HEK293 (cell line): ENCODE results near the gene AKIRIN1.
"Not testable (repeated sequence)": the region's sequence is repeated elsewhere in the genome, so short reads cannot be mapped to it uniquely, and the experiment has no call there.

ENCODE experiments used
- CTCF ChIA-PET: fragments of 350-600 bp; formaldehyde crosslinking; extraction: SDS; loops from one replicate; lab custom pipeline; 2021; ENCODE audit warnings: antibody characterized with exemption; lab: Yijun Ruan, JAX
- POLR2A ChIA-PET: fragments of 300-600 bp; formaldehyde crosslinking; extraction: SDS; loops from one replicate; lab custom pipeline; 2020; ENCODE audit warnings: antibody characterized with exemption, inconsistent platforms; lab: Yijun Ruan, JAX
- H3K27ac ChIP-seq: fragments of 200-500 bp; sonication (Bioruptor generic); 2 replicates; pipeline ENCODE4 v1.5.1; 2014; ENCODE audit warnings: low read depth, low read length, control low read depth, inconsistent platforms; ENCODE audit errors: extremely low read depth
- H3K36me3 ChIP-seq, 2 experiments: fragments of 200-500 bp in 1 of 2; sonication (Bioruptor generic) in 1 of 2; 1 replicate in 1 of 2; 2 replicates in 1 of 2; pipeline ENCODE4 v1.5.1; 2014 to 2017; ENCODE audit warnings: inconsistent platforms in 2 of 2, low read length in 2 of 2; ENCODE audit not compliant: control insufficient read depth in 2 of 2, insufficient read depth in 1 of 2
- H3K4me1 ChIP-seq: fragments of 200-500 bp; sonication (Bioruptor generic); 2 replicates; pipeline ENCODE4 v1.5.1; 2014; ENCODE audit warnings: mild to moderate bottlenecking, low read length, inconsistent platforms; ENCODE audit not compliant: control insufficient read depth, insufficient read depth
- H3K4me3 ChIP-seq: 2 replicates; pipeline ENCODE4 v1.5.1; 2011; ENCODE audit warnings: low read depth, mild to moderate bottlenecking, control low read depth, low read length, moderate library complexity
- H3K9me3 ChIP-seq: fragments of 200-500 bp; sonication (Bioruptor generic); 2 replicates; pipeline ENCODE4 v1.5.1; 2014; ENCODE audit warnings: low read depth, low read length, inconsistent platforms; ENCODE audit not compliant: control insufficient read depth, insufficient read depth
- BCL11B ChIP-seq: fragments of 450-650 bp; formaldehyde crosslinking; IDR thresholded peaks from 2 replicates; pipeline ENCODE4 v1.5.1; 2016; ENCODE audit warnings: low read depth, missing biosample characterization, missing genetic modification characterization
- HIC1 ChIP-seq: fragments of 450-650 bp; formaldehyde crosslinking; IDR thresholded peaks from 2 replicates; pipeline ENCODE4 v1.5.1; 2016; ENCODE audit warnings: missing biosample characterization, missing genetic modification characterization
- HOXD13 ChIP-seq: sonication (generic); formaldehyde crosslinking; IDR thresholded peaks from 2 replicates; pipeline ENCODE4 v1.8.0; 2022; ENCODE audit warnings: missing genetic modification reagents, borderline replicate concordance
- YY2 ChIP-seq: fragments of 450-650 bp; formaldehyde crosslinking; IDR thresholded peaks from 2 replicates; pipeline ENCODE4 v1.5.1; 2016; ENCODE audit warnings: missing biosample characterization, missing genetic modification characterization
- ZBTB20 ChIP-seq: fragments of 450-650 bp; formaldehyde crosslinking; IDR thresholded peaks from 2 replicates; pipeline ENCODE4 v1.5.1; 2016; ENCODE audit warnings: missing biosample characterization, missing genetic modification characterization
- ZBTB21 ChIP-seq: fragments of 450-650 bp; formaldehyde crosslinking; IDR thresholded peaks from 2 replicates; pipeline ENCODE4 v1.5.1; 2017; ENCODE audit warnings: missing biosample characterization, missing genetic modification characterization
- ZBTB26 ChIP-seq: fragments of 450-650 bp; formaldehyde crosslinking; optimal IDR thresholded peaks from 2 replicates; pipeline ENCODE3; 2016; ENCODE audit warnings: missing biosample characterization, mild to moderate bottlenecking, missing genetic modification characterization
- ZNF169 ChIP-seq: fragments of 450-650 bp; formaldehyde crosslinking; IDR thresholded peaks from 2 replicates; pipeline ENCODE4 v1.5.1; 2016; ENCODE audit warnings: missing biosample characterization, missing genetic modification characterization
- ZNF214 ChIP-seq: fragments of 450-650 bp; formaldehyde crosslinking; IDR thresholded peaks from 2 replicates; pipeline ENCODE4 v1.5.1; 2017; ENCODE audit warnings: missing biosample characterization, mild to moderate bottlenecking, missing genetic modification characterization, borderline replicate concordance
- ZNF23 ChIP-seq: fragments of 450-650 bp; formaldehyde crosslinking; IDR thresholded peaks from 2 replicates; pipeline ENCODE4 v1.5.1; 2016; ENCODE audit warnings: missing biosample characterization, missing genetic modification characterization, borderline replicate concordance
- ZNF416 ChIP-seq: fragments of 450-650 bp; formaldehyde crosslinking; IDR thresholded peaks from 2 replicates; pipeline ENCODE4 v1.5.1; 2016; ENCODE audit warnings: missing biosample characterization, missing genetic modification characterization
- ZNF426 ChIP-seq: fragments of 450-650 bp; formaldehyde crosslinking; IDR thresholded peaks from 2 replicates; pipeline ENCODE4 v1.5.1; 2017; ENCODE audit warnings: missing biosample characterization, missing genetic modification characterization, mild to moderate bottlenecking, inconsistent platforms, moderate library complexity
- ZNF433 ChIP-seq: fragments of 450-650 bp; formaldehyde crosslinking; IDR thresholded peaks from 2 replicates; pipeline ENCODE4 v1.5.1; 2016; ENCODE audit warnings: missing biosample characterization, missing genetic modification characterization, low read depth
- ZNF48 ChIP-seq: fragments of 450-650 bp; formaldehyde crosslinking; IDR thresholded peaks from 2 replicates; pipeline ENCODE4 v1.5.1; 2016; ENCODE audit warnings: missing biosample characterization, missing genetic modification characterization
- ZNF623 ChIP-seq: fragments of 450-650 bp; formaldehyde crosslinking; IDR thresholded peaks from 2 replicates; pipeline ENCODE4 v1.5.1; 2016; ENCODE audit warnings: missing biosample characterization, missing genetic modification characterization
- ZNF837 ChIP-seq: fragments of 450-650 bp; formaldehyde crosslinking; IDR thresholded peaks from 2 replicates; pipeline ENCODE4 v1.5.1; 2016; ENCODE audit warnings: missing biosample characterization, missing genetic modification characterization
- ZSCAN18 ChIP-seq: fragments of 450-650 bp; formaldehyde crosslinking; IDR thresholded peaks from 2 replicates; pipeline ENCODE4 v1.5.1; 2016; ENCODE audit warnings: missing biosample characterization, missing genetic modification characterization

AKIRIN1 gene

GRCh38 chr1:39051956-39052355, 60.9 kb downstream of the AKIRIN1 start:
- H3K9me3 ChIP-seq = no peaks in the 10 kb centered on the region
- H3K36me3 ChIP-seq = no peaks in the 10 kb centered on the region
- ChIA-PET CTCF (interaction anchor here (0.7 kb wide), 2 partner anchors 109 to 618 kb away, joined by 3 read pairs; no protein-coding TSS in a partner anchor), POLR2A (interaction anchor here (0.6 kb wide), 1 partner anchor 194 kb away, joined by 4 read pairs; no protein-coding TSS in a partner anchor)
- TF ChIP-seq ZBTB20 = no peak
- TF ChIP-seq HIC1 (tag by site-specific recombination) = no peak
- no peak for TF ChIP-seq BCL11B (tag by site-specific recombination)
- no peak for TF ChIP-seq ZNF426 (tag by site-specific recombination)
- TF ChIP-seq YY2 (tag by site-specific recombination) = no peak
- TF ChIP-seq ZBTB21 (tag by site-specific recombination) = no peak
- TF ChIP-seq ZNF48 (tag by site-specific recombination) = no peak
- no peak for TF ChIP-seq ZNF623 (tag by site-specific recombination)
- TF ChIP-seq ZSCAN18 = no peak
- no peak for TF ChIP-seq ZNF433 (tag by site-specific recombination)
- TF ChIP-seq ZBTB26 (tag by site-specific recombination) = no peak
- no peak for TF ChIP-seq HOXD13 (CRISPR knock-in tag)
- TF ChIP-seq ZNF416 (tag by site-specific recombination) = no peak
- no peak for TF ChIP-seq ZNF837 (tag by site-specific recombination)
- TF ChIP-seq ZNF214 (tag by site-specific recombination) = no peak
- TF ChIP-seq ZNF169 = no peak
- no peak for TF ChIP-seq ZNF23 (tag by site-specific recombination)
- H3K27ac ChIP-seq = no peak overlapping the region
- no peak overlapping the region for H3K4me3 ChIP-seq
- no peaks in the 10 kb centered on the region for H3K4me1 ChIP-seq

GRCh38 chr1:39055213-39055710, 64.2 kb downstream of the AKIRIN1 start:
- CTCF ChIA-PET, H3K36me3 ChIP-seq, H3K4me3 ChIP-seq, H3K27ac ChIP-seq, H3K4me1 ChIP-seq, POLR2A ChIA-PET, H3K9me3 ChIP-seq: not testable (repeated sequence)
